HG03354 (cell line): ENCODE results near the gene BATF2.

ENCODE experiments used
- ATAC-seq: cut with Tn5 transposase; IDR thresholded peaks from one replicate; pipeline ENCODE4 v1.9.1; 2021; ENCODE audit warnings: mild to moderate bottlenecking; ENCODE audit not compliant: unreplicated experiment, poor library complexity, severe bottlenecking

BATF2 gene

GRCh38 chr11:64971421-64972233 lies 25.1 kb downstream of the BATF2 start, which contains the start of gene MAJIN:
TSS of gene MAJIN (minus strand) at chr11:64972108. CDS start at chr11:64959405, 12,703 bp downstream.
- ATAC-seq = no peak

GRCh38 chr11:64970731-64971151 lies 26.0 kb downstream of the BATF2 start:
- ATAC-seq = no peak

- no peak for ATAC-seq
These were observed 27.6 kb downstream of the BATF2 start for GRCh38 chr11:64969209-64969608.

- no peak for ATAC-seq
These were observed 29.4 kb downstream of the BATF2 start for GRCh38 chr11:64967375-64967774.

- no peak for ATAC-seq
These were observed 33.6 kb downstream of the BATF2 start for GRCh38 chr11:64963072-64963631.

DNA sequence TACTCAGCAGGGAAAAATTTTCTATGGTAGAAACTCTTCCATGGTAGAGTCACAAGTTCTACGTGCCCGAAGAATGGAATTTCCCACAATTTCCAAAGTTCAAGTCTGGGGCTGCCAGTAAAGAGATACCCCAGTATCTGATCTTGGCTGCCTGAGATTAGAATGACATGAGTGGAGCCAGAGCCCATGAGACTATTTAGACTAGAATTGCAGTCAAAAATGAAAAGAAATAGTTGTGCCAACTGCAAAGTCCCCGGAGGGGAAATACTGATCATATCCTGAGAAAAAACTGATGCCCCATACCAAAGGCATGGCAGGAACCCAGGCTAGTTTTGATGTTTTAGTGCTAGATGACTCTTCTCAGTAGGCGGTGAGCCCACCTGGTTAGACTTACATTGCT lies 36.1 kb downstream of the BATF2 start:
- no peak for ATAC-seq

DNA sequence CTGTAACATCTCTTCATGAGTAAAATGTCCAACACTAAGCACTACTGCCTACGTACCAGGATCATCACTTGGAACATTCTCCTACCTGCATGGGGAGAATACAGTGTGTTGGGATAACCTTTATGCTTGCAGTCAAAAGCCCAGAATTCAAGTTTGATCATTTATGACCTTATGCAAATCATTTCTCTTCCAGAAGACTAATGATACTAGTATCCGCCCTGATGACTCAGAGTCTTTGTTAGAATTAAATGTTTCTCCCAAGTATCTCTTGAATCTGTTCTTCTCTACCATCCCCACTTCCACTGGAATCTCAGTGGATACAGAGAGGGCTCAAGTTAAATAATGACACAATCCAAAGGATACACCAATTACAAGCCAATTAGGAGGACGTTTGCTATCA lies 37.3 kb downstream of the BATF2 start:
- ATAC-seq = no peak

DNA sequence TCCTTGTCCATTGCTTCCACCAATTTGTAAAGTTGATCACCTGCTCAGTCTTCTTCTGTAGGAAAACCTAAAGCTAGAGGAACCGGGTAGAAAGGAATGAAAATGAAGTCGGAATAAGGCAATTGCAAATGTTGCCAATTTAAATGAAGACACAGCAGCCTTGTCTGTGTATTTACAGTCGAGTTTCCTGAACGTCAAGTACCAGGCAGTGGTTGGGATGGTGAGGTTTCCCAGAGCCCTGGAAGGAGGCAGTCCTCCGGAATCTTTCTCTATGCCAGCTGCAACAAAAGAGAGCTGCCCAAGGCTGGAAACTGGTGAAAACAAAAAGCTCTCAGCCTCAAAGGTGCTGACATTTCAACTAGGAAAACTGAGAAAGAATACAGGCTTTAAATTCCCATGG lies 42.6 kb downstream of the BATF2 start:
- no peak for ATAC-seq

DNA sequence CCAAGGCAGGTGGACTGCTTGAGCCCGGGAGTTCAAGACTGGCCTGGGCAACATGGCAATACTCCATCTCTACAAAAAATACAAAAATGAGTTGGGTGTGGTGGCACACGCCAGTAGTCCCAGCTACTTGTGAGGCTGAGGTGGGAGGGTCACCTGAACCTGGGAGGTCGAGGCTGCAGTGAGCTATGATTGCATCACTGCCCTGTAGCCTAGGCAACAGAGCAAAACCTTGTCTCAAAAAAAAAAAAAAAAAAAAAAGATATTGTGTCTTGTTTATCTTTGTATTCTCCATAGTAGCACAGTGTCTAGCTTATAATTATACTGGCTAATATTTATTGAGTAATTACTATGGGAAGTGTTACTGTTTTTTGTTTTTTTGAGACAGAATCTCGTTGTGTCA lies 45.2 kb downstream of the BATF2 start:
- ATAC-seq = no peak

DNA sequence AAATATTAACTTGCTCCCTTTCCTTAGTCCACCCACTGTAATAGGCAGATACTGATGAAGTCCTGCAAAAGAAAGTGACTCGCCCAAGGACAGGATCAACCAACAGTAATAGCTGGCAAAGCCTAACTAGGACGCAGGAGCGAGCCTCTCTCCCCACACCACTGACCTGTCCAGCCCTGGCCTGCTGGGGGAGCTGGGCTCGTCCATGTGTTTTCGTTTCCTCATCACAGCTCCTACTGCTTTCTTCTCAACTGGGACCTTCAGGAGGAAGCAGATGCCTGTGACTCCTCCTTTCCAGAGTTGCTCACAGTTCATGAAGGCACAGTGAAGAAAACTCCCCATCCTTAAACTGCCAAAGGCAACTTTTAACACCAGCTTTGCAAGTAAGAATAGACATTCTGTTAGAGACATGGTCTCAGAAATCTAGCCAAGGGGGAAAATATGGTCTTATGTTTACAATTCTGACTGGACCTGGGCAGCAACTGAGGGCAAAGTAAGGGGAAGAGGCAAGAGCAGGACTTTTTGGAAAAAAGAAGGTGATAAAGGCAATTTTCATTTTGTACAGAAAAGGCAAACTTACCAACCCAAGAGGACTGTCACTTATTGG lies 49.5 kb downstream of the BATF2 start:
- no peak for ATAC-seq
